Measurements from ENCODE around the gene SLC38A7.

The SLC38A7 gene

DNA sequence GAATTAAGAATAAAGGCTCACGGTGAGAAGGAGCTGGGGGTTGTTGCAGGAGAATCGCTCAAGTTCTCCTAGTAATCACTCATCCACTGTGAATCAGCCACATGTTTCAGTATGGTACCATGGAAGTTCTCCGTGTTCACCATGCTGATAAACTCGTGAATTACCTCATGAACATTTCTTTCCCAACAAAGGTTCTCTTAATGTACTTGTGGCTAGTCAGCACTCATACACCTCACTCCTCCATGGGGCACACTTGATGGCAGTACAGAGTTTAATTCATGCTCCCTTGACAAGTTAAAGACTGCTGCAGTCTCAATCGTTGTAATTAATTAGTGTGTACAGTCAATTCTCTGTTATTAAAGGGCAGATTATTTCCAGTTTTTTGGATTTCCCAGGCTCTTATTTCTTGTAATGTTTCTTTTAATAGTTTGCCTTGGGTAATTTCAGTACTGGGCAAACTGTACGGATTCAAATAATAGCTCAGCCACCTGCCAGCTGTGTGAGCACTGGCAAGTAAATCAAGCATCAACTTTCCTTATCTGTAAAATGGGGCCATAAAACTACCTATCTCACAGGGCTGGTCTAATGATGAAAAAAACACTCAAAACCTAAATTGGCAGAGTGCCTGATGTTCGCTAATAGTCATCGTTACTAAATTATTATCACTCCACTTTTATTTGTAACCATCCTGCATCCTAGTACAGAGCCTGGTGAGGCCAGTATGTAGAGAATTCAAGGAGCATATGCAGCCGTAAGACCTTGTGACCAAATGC, 43.4 kb upstream of the SLC38A7 start:
- ChIA-PET CTCF (no interaction called here), POLR2A (no interaction called here)
- H3K4me3 ChIP-seq (ENCODE audit: low read depth, low read length), result no peak overlapping the region
- TF ChIP-seq, protein P1, sequence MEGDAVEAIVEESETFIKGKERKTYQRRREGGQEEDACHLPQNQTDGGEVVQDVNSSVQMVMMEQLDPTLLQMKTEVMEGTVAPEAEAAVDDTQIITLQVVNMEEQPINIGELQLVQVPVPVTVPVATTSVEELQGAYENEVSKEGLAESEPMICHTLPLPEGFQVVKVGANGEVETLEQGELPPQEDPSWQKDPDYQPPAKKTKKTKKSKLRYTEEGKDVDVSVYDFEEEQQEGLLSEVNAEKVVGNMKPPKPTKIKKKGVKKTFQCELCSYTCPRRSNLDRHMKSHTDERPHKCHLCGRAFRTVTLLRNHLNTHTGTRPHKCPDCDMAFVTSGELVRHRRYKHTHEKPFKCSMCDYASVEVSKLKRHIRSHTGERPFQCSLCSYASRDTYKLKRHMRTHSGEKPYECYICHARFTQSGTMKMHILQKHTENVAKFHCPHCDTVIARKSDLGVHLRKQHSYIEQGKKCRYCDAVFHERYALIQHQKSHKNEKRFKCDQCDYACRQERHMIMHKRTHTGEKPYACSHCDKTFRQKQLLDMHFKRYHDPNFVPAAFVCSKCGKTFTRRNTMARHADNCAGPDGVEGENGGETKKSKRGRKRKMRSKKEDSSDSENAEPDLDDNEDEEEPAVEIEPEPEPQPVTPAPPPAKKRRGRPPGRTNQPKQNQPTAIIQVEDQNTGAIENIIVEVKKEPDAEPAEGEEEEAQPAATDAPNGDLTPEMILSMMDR (IDR thresholded peaks at IDR 0.05; ENCODE audit: insufficient read depth, low read length, missing control alignments), result no peak
- DNase-seq (ENCODE audit: low read depth, low spot score), result no peak

DNA sequence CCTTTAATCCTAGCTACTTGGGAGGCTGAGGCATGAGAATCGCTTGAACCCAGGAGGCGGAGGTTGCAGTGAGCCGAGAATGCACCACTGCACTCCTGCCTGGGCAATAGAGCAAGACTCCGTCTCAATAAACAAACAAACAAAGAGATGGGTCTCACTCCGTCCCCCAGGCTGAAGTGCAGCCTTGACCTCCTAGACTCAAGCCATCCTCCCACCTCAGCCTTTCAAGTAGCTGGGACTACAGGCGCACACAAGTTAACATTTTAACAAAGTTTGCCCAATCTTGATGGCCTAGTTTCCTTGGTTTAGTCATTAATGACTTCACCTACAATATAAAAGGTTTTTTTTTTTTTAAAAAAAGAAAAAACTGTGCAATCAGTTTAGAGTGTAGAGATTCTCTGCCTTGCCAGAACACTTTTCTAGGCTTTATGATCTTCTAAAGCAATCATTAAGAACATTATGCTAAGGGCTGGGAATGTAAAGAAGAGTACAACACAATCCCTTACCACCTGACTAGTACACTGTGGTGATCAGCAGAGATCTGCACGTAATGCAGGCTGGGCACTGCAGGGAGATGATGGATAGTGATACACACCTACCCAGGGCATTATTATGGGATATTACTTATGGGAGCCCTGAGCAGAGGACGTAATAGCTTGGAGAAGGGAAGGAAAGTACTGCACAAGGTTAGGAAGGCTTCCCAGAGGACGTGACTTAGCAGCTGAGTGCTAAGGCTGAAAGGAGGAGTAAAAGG, 42.6 kb upstream of the SLC38A7 start:
- POLR2A ChIA-PET, result no interaction called here
- DNase-seq (ENCODE audit: low read depth, low spot score), result no peak
- TF ChIP-seq, protein P1 (IDR thresholded peaks at IDR 0.05; ENCODE audit: insufficient read depth, low read length, missing control alignments), result no peak
- CTCF ChIA-PET, result no interaction called here
- no peak overlapping the region for H3K4me3 ChIP-seq (ENCODE audit: low read depth, low read length)

DNA sequence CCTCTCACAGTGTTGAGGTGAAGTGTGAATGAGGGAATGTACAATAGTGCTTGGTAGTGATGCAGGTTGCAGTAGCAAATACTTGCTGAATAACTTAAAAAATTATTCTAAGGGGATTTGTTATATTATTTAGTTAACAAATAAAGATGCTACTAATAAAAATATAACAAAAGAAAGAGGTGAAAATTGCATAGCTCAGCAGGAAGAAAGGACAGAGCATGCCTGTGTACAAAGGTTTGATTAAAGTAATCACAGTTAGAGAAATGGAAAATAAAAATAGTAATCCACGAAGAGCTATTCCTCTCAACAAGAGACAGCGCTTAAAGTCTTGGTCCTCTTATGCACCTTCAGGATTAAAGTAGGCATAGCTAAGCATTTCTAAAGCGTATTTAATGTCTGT, 38.5 kb upstream of the SLC38A7 start:
- POLR2A ChIA-PET, result no interaction called here
- no peak for DNase-seq (ENCODE audit: low read depth, low spot score)
- TF ChIP-seq, protein P1 (IDR thresholded peaks at IDR 0.05; ENCODE audit: insufficient read depth, low read length, missing control alignments), result no peak
- CTCF ChIA-PET, result no interaction called here
- no peak overlapping the region for H3K4me3 ChIP-seq (ENCODE audit: low read depth, low read length)

DNA sequence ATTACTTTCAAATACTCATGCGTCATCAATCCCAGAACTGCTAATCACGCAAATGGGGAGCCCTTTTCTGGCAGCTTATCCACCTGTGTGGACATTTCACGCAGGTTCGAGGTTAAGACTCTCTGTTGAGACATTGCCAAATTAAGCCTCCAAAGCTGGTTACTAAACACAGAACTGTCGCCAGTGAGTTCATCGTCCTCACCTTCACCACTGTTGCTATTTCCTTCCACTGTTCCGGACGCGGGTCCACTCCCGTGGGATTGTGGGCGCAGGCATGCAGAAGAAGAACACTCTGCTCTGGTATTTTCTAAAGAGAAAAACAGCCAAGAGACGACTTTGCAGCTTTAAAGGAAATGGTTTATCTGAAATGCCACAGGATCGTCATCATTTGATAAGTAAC, 33.4 kb upstream of the SLC38A7 start:
- ChIA-PET POLR2A (no interaction called here), CTCF (interaction anchor here (1.4 kb wide), 1 partner anchor 16 kb away, joined by 3 read pairs; the partner anchor contains the start of gene GOT2)
- TF ChIP-seq, protein P1 (IDR thresholded peaks at IDR 0.05; ENCODE audit: insufficient read depth, low read length, missing control alignments), result no peak
- no peak for DNase-seq (ENCODE audit: low read depth, low spot score)
- no peak overlapping the region for H3K4me3 ChIP-seq (ENCODE audit: low read depth, low read length)

DNA sequence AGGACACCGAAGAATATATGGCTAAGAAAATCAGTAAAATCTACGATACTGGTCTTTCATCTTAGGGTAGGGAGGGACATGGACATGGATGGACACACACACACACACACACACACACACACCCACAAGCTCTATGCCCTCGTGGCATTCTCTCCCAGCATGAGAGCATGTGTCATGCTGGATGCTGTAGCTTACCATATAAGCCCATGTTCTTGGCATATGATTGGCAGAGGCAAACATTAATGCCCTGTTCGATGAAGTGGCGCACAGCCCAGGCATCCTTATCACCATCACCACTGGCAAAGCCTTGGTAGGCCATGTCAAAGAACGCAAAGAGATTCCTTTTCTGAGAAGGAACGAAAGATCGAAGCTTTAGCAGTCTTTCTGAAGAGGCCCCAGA, 31.9 kb upstream of the SLC38A7 start:
- ChIA-PET POLR2A (no interaction called here), CTCF (interaction anchor here (1.4 kb wide), 1 partner anchor 40 kb away, joined by 3 read pairs; no protein-coding TSS in a partner anchor)
- TF ChIP-seq, protein P1 (IDR thresholded peaks at IDR 0.05; ENCODE audit: insufficient read depth, low read length, missing control alignments), result no peak
- DNase-seq (ENCODE audit: low read depth, low spot score), result no peak
- no peak overlapping the region for H3K4me3 ChIP-seq (ENCODE audit: low read depth, low read length)

DNA sequence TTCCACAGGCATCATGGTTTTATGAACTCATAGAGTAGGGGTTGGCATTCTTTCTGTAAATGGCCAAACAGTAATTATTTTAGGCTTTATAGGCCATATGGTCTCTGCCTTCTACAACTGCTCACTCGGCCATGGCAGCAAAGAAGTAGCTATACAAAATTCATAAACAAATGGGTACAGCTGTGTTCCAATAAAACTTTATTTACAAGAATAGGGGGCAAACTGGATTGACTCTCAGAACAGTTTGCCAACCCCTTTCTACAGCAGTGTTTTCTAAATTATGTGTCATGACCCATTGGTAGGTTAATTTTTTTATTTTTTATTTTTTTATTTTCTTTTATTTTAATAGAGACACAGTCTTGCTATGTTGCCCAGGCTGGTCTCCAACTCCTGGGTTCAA, 29.2 kb upstream of the SLC38A7 start:
- no peak for DNase-seq (ENCODE audit: low read depth, low spot score)
- POLR2A ChIA-PET, result no interaction called here
- TF ChIP-seq, protein P1 (IDR thresholded peaks at IDR 0.05; ENCODE audit: insufficient read depth, low read length, missing control alignments), result no peak
- CTCF ChIA-PET, result no interaction called here
- H3K4me3 ChIP-seq (ENCODE audit: low read depth, low read length), result no peak overlapping the region
